Measurements from ENCODE around the gene HIRA.

Gene HIRA

DNA sequence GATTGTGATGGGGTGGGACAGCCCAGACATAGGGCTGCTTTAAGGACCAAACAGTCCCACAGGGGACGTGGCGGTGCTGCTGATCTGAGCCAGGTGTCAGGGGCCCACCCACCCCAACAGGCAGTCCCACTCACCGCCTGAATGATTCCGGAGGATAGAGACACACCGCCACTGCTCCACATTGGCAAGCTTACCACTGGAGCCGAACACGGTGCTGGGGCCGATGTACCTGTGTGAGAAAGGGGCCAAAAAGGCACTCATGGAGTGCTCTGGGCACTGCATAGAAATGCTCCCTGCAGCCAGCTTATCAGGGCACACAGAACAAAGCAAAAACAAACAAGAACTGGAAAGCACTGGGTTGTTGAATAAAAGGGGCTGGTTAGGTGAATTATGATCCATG lies 25.9 kb downstream of the HIRA start:
- no peak for DNase-seq

DNA sequence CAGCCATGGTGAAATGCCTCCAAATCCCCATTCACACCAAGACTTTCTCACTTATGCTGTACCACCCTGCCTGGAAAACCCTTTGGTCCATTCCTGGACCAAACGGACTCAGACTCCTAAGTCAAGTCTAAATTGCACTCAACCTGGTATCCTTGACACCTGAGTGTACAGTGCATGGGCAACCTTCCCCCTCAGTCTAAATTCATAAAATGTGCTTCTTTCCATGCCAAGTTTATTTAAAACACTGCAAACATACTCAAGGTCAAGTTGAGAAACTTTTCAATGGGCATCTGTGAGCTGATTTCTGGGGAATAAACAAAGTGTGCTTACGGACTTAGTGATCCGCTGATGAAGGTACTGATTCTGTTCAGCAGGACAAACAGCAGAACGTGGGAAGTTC lies 26.4 kb downstream of the HIRA start:
- no peak for DNase-seq

DNA sequence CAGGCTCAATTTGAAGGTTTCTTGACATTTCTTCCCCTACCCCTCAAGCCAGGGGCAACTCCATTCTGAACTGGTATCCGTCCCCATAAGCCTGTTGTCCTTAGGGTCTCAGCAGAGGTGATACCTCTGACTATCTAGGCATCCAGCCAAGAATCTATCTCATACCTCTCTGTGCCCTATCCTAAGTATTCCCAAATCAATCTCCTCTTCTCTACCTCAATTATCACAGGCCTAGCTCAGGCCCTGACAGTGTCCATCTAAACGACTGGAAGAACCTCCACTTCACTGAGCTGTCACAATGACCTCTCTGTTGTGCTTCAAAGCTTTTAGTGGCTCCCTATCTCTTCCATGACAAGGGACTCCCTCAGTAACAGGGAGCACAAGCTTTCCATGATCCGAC lies 26.9 kb downstream of the HIRA start:
- no peak for DNase-seq

DNA sequence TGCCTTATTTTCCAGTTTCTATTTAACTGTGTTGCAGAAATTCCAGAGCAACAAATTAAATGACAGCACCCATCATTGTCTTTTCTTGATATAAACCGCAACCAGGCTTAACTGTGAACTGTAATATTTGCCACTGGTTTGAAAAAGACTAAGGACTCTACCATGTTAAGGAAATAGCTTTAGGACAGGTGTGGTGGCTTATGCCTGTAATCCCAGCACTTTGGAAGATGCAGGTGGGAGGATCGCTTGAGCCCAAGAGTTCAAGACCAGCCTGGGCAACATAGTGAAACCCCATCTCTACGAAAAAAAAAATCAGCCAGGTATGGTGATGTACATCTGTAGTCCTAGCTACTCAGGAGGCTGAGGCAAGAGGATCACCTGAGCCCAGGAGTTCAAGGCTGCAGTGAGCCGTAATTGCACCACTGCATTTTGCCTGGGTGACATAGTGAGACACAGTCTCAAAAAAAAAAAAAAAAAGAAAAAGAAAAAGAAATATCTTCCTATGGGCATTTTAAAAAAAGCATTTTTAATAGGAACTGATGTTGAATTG lies 28.8 kb downstream of the HIRA start:
- DNase-seq: no peak

DNA sequence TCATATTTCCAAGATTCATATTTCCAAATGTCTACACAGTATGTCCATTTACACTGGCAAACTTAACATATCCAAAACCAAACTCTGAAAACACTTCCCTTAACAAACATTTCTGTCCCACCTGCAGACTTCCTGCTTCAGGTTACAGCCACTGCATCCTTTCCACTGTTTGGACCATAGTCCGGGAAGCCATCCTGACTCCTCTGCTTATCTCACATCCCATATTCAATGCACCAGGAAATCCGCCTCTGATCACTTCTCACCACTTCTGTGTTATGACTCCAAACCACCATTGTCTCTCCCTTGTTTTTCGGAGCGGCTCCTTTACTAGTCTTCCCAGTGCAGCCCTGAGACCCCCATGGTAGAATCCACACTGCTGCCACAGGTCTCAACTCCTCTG lies 30.1 kb downstream of the HIRA start:
- no peak for DNase-seq

DNA sequence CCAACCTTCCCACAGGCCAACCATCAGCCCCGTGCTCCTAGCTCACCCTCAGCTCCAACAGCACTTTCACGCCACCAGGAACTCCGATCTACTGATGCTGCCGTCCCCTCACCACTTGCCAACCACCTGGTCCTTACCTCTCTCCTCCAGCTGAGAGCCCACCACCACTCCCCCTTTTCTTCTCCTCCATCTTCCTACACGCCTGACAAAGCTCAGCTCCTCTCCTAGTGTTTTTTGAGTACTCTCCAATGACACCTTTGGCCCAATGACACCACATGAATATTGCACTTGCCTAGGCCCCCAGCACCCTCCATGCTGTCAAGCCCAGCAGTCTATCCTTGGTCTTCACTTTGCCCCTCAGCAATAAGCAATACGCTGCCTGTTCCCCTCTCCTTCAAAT lies 30.7 kb downstream of the HIRA start:
- DNase-seq: no peak

DNA sequence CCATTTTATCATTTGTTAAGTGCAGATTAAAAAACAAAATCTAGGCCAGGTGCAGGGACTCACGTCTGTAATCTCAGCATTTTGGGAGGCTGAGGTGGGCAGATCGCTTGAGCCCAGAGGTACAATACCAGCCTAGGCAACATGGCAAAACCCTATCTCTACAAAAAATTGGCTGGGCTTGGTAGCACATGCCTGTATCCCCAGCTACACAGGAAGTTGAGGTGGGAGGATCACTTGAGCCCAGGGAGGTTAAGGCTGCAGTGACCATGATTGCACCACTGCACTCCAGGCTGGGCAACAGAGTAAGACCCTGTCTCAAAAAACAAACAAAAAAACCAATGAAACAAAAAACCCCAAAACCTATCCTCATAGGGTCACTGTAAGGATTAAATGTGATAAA lies 32.9 kb downstream of the HIRA start:
- DNase-seq: no peak

DNA sequence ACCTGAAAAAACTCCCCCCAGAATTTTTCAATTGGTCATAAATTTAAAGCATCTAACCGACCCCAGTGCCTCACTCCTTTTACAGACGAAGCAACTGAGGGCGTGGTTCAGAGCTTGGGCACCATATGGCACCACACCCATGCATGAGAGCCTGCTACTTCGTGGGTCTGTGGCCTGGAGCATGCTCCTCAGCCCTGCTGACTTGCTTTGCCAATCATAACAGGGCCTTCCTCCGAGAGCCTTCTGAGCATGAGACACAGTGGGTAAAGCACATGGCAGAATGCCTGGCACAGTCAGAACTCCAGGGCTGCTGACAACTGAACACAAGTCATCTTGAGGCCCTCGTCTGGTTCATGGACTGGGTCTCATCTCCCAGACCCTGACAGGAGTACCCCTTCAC lies 33.3 kb downstream of the HIRA start:
- no peak for DNase-seq

DNA sequence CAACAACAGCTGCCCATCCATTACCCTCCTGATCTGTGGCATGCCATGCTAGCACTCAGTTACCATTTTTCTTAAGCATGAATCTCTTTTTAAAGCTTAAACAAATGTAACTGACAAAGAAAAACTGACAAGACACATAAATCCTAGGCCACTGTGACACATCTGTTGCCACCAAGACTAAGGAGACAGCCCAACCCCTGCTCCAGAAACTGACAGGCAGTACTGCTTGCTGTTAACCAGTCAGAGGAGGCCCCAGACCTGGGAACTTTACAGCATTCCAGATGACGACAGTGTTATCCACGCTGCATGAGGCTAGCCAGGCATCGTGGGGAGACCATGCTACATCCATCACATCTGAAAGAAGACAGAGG lies 33.8 kb downstream of the HIRA start:
- DNase-seq: no peak

DNA sequence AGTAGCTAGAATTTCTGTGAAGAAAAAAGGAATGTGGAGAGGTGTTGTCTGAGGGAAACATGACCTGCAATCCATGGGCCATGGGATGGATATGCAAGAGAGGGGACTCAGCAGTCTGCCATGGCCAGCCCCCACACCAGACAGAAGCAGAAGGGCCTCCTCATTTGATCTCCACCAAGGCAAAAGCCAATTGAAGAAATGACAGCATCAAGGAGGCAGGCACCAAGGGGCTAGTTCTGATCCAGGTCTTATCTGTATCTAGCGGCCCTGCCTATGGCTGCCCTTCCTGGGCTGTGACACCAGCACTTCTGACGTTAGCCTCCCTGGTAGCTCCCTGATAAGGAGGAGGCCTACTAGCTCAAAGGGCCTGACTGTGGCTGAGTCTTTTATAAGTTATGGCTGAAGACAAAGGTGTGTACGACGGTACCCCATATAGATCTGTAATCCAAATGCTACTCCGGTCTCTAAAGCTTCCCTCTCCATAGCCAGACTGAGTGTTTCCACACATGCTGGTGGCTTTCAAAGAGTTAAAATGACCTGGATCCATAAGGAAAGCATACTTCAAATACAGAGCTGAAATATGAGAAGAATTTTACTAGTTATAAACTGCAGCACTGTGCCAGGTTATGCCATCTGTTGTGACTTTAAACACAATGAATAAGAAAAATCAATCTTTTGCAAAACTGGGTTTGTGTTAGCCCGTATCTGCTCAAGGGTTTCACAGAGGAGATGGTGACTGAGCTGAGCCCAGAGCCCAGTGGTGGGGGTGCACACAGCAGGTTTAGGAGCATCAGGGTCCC lies 34.4 kb downstream of the HIRA start:
- no peak for DNase-seq

DNA sequence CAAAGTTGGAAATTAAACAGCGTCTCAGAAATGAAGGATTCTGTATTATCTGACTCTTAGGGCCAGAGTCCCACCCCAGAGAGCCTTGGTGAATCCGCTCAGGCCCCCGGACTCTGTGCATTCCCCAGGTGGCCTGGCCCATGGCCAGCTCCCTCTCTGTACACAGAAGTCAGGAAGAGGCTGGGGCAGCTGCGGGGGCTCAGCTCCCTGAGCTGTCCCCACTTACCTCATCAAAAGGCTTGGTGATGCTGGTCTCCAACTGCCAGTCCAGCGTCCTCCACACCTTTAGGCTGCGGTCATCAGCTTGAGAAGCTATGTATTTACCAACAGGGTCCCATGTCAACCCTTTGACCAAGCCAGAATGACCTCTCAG lies 35.0 kb downstream of the HIRA start:
- DNase-seq: no peak

DNA sequence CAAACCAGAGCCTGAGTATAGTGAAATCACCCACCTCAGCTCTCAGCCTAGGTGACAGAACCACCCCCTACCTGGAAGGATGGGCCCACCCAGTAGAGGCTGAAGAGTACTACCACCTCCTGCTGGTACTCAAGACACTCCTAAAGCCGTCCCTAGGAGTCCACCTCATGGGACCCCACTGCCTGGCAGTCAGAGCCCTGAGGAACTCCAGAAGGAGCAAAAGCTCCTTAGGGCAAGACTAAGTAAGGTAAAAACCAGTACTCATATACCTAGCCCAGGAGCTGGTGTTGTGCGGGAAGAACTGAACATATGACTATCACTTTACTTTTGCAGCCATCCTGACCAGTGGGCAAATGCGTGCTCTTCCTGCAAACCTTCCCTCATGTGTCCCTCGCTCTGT lies 36.3 kb downstream of the HIRA start:
- DNase-seq: no peak

DNA sequence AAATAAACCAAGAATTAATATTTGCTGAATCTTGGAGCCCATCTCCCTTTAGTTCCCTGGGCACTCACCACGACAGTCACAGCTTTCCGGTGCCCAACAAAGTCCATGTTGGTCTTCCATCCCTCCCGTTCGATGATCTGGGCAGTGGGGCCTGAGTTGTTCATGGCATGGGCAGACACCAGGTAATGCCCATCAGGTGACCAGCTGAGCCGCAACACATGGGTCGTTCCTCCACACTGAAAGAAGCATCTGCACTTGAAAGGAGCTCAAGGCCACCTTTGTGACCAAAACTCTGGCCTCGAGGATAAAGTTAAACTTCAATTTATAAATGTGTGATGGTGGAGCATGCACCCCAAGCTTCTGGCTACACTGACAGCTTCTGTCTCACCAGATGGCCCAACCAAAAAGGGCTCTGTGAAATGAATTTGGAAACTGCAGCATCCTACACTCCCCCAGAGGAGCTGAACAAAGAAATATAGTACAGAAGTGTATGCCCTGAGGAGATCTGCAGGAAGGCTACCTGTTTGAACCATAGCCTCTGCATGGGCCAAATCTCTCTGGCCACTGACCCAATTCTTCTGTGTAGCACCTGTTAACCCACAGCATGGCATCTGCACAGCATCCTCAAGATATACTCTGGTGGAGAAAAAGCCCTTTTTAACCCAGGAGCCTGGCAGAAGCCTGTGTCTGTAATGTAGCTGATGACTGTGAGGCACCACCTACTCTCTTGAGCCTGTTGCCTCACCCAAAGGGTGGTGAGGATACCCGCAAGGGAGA lies 37.1 kb downstream of the HIRA start:
- no peak for DNase-seq

DNA sequence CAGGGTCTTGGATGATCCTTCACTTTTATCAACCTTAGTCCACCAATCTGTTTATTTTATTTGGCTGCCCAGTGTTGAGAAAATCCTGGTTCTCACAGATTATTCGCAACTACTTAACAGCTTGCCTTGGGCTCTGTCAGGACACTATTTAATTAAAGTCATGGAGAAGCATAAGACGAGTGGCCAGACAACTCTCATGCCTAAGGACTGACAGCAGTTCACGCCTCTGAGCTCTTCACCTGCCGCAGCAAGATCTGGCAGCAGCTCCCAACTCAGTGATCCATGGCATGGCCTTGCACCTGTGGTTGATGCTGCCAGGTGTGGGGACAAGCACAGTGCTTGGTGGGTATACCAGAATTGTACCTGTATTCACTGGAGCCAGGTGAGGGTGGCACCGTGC lies 37.8 kb downstream of the HIRA start:
- DNase-seq: no peak

DNA sequence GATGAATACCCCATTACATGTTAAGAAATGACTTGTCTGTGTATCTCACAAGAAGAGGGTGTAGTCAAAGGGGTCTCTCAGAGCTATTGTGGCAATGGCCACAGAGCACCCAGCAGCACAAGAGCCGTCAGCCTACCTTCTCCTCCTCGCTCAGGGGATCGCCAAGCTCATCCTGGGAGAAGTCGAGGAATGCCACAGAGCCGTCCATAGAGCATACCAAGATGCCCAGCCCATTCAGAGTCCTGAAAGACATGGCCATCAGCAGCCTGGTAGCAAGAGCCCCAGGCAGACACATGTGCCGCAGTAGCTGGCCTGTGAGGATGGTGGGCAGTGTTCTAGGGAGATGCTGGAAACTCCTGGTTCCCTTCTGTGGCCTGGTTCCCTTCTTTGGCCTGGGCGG lies 44.0 kb downstream of the HIRA start:
- DNase-seq: no peak

DNA sequence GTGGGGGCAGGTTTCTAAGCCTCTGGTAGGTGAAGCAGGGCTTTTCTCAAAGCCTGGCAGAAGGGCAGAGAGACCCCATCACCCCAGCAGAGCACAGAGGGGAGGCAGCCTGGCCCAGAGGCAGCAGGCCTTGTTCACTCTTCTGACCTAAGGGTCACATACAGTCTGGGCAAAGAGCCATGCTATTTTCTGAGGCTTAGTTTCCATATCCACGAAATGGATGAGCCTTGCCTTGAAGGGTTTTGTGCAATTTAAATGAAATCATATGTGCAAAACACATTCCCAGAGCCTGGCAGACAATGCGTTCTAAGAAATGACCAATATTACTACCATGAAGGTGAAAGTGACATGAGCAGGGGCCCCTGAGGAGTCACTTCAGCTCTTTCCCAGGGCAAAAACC lies 44.5 kb downstream of the HIRA start:
- DNase-seq: no peak

DNA sequence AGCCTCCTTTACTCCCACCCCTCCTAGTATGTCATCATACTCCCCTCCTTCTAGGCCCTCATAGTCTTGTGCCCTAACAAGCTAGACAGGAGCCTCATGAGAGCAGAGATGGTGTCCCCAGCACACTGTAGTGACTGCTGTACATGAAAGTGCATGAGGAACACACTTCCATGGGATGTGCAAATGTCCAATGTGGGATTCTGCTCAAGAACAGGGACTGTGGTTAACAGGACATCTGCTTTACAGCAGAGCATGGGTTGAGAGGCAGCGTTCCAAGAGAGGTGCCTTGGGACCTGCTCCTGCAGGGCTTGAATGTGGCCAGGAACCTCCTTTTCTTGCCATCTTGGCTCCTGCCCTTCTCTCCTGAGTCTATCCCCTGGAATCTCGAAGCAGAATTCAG lies 45.3 kb downstream of the HIRA start:
- no peak for DNase-seq

DNA sequence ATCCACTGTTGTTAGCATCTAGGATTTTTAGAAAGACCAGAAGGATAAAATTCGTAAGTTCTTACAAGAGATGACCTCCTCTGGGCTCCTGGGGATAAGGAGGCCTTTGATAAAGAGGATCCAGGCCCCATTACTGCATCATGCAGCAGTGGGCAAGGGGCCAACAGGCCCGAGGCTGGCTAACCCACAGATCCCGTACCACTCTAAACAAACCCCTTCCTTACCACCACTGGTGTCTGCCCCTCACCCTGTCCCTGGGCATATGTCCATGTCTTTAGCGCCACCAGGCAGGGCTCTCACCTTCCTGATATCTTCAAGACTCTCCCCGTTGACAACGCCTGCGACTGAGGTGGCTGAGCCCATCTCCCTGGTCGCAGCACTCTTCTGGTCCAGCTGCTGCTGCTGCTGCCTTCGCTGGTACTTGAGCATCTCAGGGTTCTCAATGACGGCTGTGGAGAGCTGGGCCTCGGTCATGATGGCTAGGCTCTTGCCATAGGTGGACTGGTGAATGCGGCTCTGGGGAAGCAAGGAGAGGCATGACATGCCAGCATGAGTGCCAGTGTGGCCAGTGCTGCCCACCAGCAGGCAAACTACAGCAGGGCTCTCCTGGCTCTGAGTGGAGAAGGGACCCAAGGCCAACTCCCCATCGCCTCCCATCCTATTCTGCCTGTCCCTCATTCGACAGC lies 46.2 kb downstream of the HIRA start:
- no peak for DNase-seq

DNA sequence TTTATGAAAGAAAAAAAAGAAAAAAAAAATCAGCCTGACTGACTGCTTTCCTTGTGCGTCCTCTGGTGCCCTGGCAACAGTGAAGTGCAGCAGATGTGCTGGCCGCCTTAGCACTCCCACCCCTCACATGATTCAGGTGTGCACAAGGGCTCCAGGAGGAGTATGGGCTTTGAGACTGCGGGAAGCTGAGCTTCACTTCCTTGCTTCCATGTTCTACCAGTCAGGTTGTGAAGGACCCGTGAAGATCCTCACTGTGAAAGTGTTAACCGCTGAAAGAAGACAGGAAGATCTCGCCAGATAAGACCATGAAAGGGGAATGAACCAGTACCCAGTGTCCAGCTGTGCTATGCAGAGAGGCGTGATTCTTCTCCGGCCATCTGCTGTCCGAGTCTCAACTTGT lies 48.2 kb downstream of the HIRA start:
- no peak for DNase-seq

DNA sequence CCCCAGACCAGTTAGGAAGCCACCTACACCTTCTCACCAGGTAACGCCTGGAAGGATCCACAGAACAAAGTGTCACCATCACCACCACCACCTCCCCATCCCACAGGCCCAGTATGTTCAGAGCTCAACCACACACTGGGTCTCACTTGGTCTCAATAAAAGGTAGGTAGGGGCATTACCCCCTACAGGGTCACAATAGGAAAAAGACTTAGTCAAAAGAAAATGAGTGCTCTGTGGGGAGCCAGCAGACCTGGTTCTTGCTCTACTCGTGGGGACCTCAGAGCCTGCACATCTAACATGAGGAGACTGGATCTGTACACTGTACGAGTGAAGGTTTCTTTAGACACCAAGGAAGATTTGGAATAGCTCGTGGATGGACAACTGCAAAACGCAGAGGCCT lies 49.3 kb downstream of the HIRA start:
- DNase-seq: no peak

DNA sequence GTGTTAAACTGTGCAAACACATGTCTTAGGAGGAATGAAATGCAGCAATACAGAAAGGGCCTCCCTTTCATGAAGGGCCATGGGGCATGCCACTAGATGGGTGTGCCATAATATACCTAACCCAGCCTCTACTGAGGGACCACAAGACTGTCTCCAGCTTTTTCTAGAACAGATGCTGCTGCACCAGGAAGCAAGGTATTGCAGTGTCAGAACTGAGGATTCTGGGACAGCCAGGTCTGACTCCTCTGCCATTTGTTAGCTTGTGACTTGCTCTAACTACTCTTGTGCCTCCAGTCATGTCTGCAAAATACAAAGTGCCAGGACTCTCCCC lies 53.2 kb downstream of the HIRA start:
- no peak for DNase-seq

DNA sequence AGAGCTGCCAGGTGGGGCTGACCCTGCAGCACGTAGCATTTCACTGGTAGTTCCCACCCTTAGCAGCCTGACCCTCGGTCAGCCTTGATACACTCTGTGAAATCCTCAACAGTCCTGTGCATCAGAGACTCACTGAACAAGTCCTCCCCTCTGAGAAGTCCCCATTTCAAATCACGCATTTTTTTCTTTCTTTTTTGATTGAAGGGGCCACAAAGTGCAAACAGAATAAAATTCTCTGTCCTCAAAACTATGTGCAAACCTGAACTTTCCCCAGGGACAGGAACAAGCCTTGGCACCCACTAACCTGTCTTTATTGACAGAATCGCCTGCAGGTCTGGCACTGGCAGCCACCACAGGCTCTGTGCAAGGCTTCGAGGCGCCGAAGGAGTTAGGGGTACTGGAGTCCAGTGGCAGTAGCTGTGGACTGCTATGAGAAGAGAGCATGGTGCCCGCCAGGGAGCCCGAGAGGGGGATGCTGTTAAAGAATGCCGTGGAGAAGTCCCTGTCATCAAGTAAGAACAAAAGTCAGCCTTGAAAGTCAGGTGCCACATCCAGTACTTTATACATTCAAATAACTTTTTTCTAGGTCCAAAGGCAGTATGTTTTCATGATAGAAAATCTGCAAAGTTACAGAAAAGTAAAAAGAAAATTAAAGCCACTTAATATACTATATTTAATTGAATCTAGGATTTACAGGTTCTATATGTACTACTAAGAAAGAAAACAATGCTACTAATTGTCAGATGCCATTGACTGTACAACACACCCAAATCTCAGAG lies 53.8 kb downstream of the HIRA start:
- DNase-seq: no peak

DNA sequence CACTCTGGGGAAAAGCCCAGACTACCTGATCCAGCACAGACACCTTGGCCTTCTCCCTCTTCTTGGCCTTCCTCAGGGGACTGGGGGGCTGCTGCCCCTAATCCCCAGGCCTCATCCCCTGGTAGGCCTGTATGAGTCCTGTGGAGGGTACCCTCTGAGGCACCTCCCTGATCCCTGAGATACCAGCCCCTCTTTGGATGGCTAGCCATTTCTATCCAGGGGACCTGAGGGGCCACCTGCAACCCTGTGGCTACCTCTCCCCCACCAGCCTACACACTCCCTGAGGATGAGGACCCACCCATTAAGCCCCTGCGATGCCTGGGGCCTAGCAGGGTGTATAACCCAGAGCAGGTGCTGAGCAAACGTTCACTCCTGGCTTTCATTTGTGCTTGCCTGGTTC lies 54.6 kb downstream of the HIRA start:
- DNase-seq: no peak
